Heart left ventricle (tissue), 13 donors: ENCODE data around the gene ATP5F1C.

ENCODE experiments used
- CTCF ChIP-seq, 12 donors: fragments of 200-600 bp; sonication (generic) in 4 of 12; IDR thresholded peaks; one replicate each; pipeline versions ENCODE4 v1.5.0 to v1.8.0; 2018 to 2022; ENCODE audit warnings: antibody characterized with exemption in 12 of 12, mild to moderate bottlenecking in 5 of 12
- POLR2A ChIP-seq, 2 donors: fragments of 450-650 bp; IDR thresholded peaks; one replicate each; pipeline ENCODE4 v1.6.1; 2017; ENCODE audit warnings: antibody characterized with exemption in 2 of 2, mild to moderate bottlenecking in 2 of 2, moderate library complexity in 2 of 2
- donor health status: ischemic (EF 13 %, LVEDD 7.1; RV severe dilation, severe dysfunction).
- donor health status: DM: no; HTN: yes; CAD: no.
- donor health status: DM: no; HTN: no; CAD: no.
- donor health status: ischemic (EF 25% LVEDD 6.9; RV normal size, moderate dysfunction).
- donor health status: ischemic (EF 25% LVEDD 5.7; RV mildly dilated, moderate dysfunction).
- donor health status: ischemic (EF 35%, LVEDD 5.7; RV mildly dilated, moderate dysfunction).
- donor health status: nonischemic (EF 11% LVEDD 7.7; RV severe dilation, severe dysfunction).
- donor health status: DM: yes; HTN: yes; CAD: no.
- donor health status: PGD.
- donor health status: ischemic (EF 29% LVEDD 5.4; RV normal size, mild dysfunction).
- donor health status: nonischemic (EF 23%, LVEDD 6.1; RV moderate dilation, normal function).

- TF ChIP-seq CTCF (IDR thresholded peaks at IDR 0.05) (no peak), POLR2A (IDR thresholded peaks at IDR 0.05) (no peak)
These were observed 44.1 kb downstream of the ATP5F1C start for GRCh38 chr10:7832060-7832459.
